WI38 (cell line): ENCODE measurements around the gene TRIM65.

Experiments
- H3K4me3 ChIP-seq: 2 replicates; pipeline ENCODE4 v1.5.1; 2011; ENCODE audit warnings: low read depth, mild to moderate bottlenecking, control low read depth, low read length
- CTCF ChIP-seq: IDR thresholded peaks from 2 replicates; pipeline ENCODE4 v1.5.1; 2012; ENCODE audit warnings: low read depth, mild to moderate bottlenecking, control low read depth, low read length

TRIM65 gene

DNA sequence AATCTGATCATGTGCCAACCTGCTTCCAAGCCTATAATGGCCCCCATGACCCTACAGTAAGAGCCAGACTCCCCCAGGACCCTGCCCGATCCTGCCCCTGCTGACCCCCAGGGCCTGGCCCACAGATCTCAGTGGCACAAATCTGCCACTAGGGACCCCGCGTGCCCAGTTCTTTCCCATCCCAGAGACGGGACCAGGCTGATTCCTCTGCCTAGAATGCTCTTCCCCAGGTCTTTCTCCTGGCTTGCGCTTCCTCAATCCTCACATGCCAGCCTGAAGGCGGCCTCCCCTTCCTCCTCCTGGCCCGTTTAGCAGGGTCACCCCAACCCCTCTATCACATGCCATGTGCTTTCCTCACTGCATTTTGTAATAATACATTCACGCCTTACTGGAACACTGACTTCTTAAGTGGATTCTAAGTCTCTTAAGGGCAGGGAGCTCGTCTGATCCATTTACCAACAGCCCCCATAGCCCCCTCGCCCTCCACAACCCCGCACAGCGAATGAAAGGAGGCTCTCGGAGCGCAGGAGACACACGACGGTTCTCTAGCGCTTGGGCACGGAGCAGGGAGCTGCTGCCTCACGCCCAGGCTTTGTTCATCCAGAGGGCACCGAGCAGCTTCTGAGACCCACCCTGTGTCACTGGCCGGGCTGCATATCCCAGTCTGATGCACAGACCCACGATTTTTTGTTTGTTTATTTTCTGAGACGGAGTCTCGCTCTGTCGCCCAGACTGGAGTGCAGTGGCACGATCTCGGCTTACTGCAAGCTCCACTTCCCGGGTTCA lies 1.2 kb downstream of the TRIM65 start:
- peak overlapping the region; percentile 68 for H3K4me3 ChIP-seq
- no peak; the same call in 1 of the 2 replicates for TF ChIP-seq CTCF

DNA sequence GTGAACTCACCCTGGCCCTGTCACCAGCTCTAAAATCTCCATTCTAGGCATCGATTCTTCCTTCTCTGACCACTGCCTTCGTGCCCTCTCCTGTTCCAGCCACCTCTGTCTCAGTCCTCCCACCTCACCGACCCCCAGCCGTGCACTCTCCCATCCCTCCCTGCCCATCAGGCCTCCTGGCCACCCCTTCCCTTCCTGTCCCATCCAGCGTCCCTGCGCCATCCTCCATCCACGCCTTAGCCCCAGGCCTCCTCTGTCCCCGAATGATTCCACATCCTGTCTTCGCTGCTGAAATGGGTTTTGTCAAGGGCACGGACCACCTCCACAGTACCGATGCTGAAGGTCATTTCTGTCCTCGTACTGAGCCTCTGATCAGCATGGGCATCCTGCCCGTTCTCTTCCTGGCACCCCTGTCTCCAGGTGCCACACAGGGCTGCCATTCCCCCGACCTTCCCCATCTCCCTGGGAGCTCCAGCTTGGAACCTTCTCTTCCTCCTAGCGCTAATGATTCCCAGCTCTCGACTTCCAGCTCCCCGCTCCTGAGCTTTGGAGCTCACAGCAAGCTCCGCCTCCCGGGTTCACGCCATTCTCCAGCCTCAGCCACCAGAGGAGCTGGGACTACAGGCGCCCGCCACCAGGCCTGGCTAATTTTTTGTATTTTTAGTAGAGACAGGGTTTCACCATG lies 2.6 kb downstream of the TRIM65 start:
- no peak overlapping the region for H3K4me3 ChIP-seq
- TF ChIP-seq CTCF: no peak

- TF ChIP-seq CTCF: no peak
- H3K4me3 ChIP-seq: no peak overlapping the region
Measured at GRCh38 chr17:75893305-75894048, 3.3 kb downstream of the TRIM65 start.

DNA sequence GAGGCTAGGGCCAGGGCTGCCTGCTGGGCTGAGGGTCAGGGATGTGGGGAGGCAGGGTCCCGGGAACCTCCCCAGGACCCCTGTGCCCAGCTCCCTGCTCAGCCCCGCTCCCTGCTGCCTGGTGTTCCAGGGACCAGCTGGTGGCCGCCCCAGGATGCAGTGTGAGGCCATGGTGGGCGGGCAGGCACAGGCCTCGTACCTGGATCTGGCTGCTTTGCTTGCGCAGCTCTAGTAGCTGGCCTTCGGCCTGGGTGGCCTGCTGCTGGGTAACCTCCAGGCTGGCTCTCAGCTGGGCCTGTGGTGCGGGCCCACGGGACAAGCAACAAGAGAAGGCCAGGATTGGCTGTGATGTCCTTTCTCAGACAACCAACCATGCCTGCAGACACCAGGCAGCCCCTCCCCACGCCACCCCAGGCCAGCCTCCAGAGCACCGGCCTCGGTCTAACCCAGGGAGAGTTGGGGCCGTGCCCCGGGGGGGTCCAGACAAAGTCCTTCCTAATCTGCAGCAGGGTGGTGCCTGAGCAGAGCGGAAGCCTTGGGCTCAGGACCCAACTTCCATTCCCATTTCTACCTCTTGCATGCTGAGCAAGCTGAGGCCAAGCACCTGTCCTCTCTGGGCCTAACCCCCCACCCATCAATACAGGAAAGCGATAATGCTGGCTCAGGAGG lies 4.1 kb downstream of the TRIM65 start:
- no peak overlapping the region for H3K4me3 ChIP-seq

DNA sequence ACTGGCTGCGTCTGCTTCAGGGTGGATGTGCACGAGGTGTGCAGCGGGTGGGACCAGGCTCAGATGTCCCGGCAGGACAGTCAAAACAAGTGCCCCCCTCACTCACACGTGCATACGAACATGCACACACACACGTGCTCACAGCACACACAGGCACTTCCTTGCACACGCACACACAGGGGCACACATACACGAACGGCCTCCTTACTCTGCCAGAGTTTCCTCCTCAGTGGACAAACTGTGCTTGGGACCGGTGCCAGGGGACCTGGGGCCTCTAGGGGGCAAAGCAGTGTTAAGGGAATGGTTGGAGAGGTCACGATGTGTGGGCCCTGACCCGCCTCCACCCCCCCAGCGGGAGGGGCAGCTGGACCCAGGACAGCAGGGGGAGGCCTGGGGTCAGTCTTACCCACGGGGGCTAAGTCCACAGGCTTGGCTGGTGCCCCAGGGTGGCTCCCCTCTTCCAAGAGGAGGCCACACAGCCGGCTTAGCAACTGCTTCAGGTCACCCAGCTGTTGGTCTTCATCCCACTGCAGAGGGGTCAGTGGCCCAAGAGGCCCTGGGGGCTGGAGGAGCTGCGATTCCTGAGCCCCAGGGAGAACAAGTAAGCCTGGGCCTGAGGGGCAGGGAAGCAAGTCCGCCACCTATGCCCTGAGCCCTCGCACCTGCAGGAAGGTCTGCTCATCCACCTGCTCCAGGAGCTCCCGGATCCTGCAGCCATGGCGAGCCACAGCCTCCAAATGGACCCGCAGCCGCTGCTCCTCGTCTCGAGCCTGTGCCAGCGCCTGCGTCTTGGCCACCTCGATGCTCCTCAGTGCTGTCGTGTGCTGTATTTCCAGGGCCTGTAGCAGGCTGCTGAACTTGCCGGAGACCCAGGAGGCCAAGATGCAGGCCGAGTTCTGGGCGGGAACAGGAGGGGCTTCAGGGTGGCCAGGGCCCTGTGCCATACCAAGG lies 4.9 kb downstream of the TRIM65 start:
- no peak for TF ChIP-seq CTCF
- no peak overlapping the region for H3K4me3 ChIP-seq

More for the DNA sequence above, 4.1 kb downstream of the TRIM65 start:
- TF ChIP-seq CTCF: no peak

- no peak overlapping the region for H3K4me3 ChIP-seq
- TF ChIP-seq CTCF: no peak
Measured at GRCh38 chr17:75891022-75891604, 5.6 kb downstream of the TRIM65 start.
